ENCODE data around the gene FXR1.
"Not testable (repeated sequence)": the region's sequence is repeated elsewhere in the genome, so short reads cannot be mapped to it uniquely, and the experiment has no call there.

Gene FXR1

DNA sequence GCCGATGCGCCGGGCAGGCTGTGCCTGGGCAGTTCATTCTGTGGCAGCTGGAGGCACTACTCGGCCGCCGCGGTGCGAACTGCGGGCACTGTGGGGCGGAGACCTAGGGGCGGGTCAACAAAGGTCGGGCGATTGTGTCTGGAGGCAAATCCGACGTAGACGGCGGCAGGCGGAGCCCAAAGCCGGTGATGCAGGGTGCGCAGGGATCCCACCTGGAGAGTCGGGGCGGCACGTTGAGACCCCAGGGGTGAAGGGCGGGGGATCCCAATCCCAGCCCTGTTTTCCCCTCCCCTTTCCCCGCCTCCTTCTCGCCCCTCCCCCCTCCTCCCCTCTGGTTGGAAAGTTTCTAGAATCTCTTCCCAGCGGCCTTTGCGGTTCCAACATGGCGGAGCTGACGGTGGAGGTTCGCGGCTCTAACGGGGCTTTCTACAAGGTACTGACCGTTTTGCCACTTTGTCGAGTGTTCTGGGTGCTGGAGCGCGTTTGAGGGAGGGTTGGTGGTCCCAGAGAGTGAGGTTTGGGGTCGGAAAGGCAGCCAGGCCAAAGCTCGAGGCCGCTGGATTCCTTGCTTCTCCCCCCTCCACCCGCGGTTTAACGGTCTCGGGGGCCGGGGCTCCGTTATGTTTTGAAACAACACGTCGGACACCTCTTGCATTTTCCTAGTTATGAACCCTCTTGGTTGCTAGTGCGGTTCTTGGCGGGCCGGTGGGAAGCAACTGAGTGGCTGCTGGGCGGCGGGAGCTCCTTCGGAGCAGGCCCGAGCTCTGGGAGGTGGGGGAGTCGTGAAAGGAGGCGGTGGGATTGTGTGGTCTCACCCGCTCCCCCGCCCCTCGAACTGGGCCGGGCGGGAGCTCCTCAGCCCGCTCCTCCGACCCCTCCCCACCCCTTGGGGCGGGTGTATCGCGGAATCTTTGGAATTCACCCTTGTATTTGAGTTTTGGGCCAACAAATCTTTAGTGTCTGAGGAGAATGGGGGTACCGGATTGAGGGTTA, at the start of gene FXR1:
Gene FXR1, plus strand, starts transcription at position 367 of the 993 bp plus-strand sequence. Its CDS starts 16 bp downstream, at position 383.
- DNase-seq: peak; percentile 79

DNA sequence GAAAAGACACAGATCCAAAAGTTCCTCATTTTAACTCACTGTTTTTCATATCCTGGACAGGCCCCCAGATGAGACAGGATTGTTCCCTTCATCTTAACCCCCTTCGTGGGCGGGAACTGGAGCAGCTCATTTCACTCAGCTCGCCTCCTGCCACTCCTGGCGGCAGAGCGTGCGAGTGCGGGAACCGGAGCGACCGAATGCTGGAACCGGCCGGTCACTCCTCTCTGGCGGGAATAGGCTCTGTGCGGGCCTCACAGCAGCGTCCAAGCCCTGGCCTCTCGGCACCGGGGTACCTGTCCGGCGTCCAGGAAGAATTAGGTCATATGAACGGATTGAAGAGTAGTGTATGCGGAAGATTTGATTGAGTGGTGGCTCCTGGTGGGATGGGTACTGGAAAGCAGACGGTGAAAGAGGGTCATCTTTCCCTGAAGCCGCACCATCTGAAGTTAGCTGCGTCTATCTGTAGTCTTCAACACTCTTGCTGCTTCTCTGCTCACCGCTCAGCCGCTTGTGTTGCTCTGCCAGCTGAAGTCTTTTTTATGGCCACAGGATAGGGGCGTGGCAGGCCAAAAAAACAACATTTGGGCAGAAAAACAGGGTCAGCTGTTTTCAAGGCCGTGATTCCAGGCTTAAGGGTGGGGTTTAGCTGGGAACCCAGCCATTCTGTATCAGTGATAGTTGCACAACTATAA, 42.3 kb upstream of the FXR1 start:
- no peak for DNase-seq

GRCh38 chr3:180871901-180872300, 40.6 kb upstream of the FXR1 start:
- DNase-seq: peak; percentile 2

DNA sequence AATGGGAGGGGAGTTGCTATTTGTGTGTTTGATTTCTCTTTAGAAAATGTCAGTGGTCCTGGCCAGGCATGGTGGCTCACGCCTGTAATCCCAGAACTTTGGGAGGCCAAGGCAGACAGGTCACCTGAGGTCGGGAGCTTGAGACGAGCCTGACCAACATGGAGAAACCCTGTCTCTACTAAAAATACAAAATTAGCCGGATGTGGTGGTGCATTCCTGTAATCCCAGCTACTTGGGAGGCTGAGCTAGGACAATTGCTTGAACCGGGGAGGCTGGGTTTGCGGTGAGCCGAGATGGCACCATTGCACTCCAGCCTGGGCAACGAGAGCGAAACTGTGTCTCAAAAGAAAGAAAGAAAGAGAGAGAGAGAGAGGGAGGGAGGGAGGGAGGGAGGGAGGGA, 40.0 kb upstream of the FXR1 start:
- DNase-seq: not testable (repeated sequence)

DNA sequence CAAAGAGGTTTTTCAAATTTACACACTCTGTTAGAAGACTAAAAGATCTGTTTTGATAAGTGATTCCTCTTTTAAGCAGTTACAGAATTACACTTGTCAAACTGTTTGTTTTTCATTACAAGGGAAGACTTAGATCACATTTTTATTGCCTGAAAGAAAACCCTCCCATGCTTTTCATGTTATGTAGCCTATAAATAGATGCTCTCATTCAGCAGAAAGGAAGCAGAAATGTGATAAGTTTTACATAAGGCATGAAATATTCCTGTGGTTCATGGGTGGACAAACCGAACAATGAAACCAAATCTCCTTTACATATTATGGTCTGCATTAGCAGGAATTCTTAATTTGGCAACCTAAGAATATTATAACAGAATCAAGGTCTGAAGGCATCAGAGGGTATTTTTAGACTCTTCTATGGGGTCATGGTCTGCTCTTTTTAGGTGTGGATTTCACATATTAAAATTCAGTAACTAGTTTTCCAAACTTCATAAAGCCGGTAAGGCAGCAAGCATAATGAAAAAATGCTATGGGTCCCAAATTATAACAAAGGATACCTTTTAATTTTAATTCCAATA, 37.3 kb upstream of the FXR1 start:
- DNase-seq: no peak

DNA sequence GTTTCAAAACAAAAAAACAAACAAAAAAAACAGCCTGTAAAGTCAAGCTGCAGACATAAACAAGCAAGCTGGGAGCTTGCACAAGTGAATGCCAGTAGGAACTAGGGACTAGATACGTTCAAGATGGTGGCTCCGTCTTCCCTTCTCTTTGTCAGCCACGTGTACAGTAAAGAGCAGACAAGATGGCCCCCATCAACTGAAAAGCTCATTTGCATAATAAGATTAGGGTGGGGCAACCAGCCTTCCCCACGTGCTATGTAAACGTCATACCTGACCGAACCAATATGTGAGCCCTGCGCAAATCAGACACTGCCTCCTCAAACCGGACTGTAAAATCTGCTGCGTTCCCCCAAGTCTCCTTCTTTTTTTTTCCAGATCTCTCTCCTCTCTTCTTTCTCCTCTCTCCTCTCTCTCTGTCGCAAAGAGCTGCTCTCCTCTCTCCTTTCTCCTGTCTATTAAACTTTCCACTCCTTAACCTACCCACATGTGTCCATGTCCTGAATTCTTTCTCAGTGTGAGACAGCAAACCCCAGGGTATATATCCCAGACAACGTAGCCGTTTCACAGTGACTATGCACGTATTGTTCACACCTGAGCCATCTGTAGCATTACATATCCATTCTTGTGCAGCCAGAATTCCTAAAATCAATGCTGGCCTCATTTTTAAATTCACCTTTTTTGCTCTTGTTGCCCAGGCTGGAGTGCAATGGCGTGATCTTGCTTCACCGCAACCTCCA, 31.2 kb upstream of the FXR1 start:
- no peak for DNase-seq

- DNase-seq: no peak
Measured at GRCh38 chr3:180882115-180882514, 30.4 kb upstream of the FXR1 start.

GRCh38 chr3:180888992-180889560, 23.4 kb upstream of the FXR1 start:
- DNase-seq: no peak

DNA sequence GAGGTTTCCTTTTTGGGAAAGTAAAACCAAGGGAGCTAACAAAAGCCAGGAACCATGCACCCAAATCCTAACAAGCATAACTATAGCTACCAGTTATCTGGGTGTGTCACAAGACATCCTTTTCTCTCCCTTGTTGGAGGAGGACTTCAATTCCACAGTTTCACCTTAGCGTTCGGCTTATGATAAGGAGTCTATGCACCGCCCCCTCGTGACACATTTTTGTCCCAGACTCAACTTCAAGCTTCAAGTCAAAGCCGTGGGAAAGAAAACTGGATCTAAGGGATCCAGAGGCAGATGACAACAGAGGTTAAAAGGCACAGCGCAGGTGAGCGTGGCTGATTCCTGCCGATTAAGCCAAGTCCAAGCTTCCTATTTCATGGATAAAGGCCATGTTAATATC, 13.9 kb upstream of the FXR1 start:
- DNase-seq: no peak

DNA sequence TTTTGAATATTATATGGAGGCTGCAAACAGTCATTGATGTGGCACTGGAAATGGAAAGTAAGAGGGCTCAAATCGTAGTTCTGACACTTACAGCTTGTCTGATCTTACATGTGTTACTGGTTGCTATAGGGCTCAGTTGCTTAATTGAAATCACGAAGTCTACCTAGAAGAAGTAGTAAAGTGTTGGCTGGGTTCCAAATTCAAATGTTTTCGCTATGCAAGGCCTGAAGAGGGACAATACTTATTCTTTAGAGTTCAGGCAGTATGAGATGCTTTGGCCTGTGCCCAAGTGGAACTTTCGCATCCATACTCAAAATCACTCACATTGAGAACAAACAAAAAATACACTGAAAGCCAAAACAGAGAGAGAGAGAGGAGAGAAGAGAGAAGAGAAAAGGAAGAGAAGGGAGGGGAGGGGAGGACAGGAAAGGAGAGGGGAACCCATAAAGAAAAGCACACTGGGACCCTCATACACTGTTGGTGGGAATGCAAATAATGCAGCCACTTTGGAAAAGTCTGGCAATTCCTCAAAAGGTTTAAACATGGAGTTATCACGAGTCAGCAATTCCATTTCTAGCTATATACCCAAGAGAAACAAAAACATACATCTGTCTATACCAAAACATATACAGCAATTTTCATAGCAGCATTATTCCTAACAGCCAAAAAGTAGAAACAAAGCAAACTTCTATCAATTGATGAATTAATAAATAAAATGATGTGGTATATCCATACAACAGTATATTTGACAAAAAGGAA, 2.9 kb upstream of the FXR1 start:
- DNase-seq: no peak

- DNase-seq: no peak
Measured at GRCh38 chr3:180910823-180911222, 1.6 kb upstream of the FXR1 start.

DNA sequence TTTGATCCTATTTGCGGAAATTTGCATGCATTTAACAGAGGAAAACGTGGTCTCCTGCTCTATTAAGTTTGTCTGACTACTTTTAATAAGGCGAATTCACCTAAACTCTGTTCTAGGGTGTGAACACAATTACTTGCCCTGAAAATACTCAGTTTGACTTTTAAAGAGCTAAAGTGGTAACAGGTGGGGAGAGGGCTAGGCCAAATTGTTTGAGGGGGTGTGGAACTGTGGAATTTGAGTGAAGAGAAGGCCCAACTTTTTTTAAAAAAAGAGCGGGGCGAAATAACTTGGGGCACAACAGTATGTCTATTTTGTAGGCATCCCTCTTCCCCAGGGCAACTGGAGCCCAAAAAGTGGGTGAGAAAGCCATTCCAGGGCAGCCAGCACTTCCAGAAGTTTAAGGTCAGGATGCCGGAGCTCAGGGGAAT, 580 bp upstream of the FXR1 start:
- DNase-seq: no peak

DNA sequence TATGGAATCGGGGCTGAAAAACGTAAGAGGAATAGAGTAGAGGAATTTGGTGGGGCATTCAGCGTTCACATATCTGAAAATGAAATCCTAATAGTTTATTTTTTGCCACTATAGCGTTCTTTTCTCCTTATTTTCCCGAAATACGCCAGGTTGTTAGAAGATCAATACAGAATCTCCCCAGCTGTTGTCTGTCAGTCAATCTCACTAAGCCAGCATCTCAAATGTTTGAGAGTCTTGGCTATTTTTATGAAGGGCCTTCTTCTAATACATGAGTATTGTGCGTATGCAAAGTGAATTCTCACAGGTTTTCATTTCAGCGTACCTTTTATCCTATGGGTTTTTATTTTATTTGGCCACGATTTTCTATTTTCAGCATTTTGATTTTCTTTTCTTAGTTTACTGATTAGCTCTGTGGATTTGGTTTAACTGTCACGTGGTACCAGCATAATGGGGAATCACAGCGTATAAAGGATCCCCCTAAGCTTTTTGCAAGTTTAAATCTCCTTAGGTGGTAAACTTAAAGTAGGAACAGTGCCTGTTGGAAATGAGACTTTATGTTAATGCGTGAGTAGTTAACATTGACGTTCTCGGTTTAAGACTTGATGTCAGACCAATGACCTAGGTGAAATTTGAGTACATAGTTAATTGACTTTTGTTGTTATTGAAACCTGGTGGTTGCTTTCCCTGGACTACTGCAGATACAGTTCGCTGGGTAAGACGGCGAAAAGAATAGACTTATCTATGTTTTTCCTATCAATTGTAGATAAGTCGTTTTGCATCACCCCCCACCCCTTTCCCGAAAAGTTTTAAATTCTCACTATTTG, 1.3 kb downstream of the FXR1 start:
- DNase-seq: no peak

- no peak for DNase-seq
Measured at GRCh38 chr3:180918542-180918941, 6.1 kb downstream of the FXR1 start.

- no peak for DNase-seq
Measured at GRCh38 chr3:180922242-180922641, 9.8 kb downstream of the FXR1 start.

DNA sequence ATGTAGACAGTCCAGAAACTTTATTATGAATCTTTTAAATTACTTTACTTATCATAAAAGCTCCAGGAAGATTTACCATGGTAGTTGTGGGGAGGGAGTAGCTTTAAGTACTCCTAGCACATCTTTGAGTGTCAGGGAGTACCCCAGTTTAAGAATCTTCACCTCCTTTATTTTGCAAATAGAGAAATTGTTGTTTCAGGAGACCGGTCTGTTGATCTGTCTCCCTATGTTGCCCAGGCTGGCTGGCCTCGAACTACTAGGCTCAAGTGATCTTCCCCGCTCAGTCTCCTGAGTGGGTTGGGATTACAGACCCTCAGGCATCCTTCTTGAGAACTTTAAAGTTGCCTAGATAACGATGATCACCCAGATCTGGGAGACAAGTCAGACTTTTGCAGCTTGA, 11.1 kb downstream of the FXR1 start:
- no peak for DNase-seq

DNA sequence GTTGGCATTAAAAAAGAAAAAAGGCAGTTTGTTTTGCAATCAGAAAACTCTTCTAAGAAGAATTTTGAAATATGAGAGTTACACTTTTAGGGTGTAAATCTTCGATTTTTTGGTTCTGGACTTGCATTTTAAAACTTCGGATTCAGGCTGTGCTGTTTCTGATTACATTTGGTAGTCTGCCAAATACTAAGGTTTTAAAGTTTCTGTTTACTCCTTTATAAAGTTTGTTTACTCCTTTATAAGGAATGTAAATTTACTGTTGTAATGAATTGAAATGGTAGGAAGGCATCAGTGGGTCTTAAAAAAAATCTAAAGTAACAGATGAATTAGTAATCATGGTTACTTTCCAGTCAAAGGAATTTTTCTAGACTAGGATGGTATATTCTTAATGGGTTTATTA, 14.1 kb downstream of the FXR1 start:
- DNase-seq: no peak

- DNase-seq: no peak
Measured at GRCh38 chr3:180929376-180929775, 16.9 kb downstream of the FXR1 start.

- DNase-seq: no peak
Measured at GRCh38 chr3:180930526-180930925, 18.1 kb downstream of the FXR1 start.

DNA sequence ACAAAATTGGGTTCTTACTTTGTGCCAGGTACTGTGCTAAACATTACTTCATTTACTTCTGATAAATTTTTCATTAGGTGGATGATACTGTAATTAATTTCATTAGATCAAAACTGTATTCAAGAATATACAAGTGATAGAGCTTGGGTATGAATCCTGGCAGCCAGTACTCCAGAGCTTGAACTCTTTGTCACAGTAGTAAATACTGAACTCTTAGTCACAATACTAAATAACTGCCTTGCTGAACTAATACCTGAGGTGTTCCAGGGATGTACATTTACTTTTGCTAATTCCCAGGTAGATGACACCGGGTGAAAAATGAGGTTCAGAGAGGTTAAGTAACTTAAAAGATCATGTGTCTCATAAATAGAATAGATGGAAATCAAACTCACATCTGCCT, 20.3 kb downstream of the FXR1 start:
- DNase-seq: no peak

GRCh38 chr3:180934638-180935037, 22.2 kb downstream of the FXR1 start:
- no peak for DNase-seq
